Measurements from ENCODE around the gene HOXA9.

DNA sequence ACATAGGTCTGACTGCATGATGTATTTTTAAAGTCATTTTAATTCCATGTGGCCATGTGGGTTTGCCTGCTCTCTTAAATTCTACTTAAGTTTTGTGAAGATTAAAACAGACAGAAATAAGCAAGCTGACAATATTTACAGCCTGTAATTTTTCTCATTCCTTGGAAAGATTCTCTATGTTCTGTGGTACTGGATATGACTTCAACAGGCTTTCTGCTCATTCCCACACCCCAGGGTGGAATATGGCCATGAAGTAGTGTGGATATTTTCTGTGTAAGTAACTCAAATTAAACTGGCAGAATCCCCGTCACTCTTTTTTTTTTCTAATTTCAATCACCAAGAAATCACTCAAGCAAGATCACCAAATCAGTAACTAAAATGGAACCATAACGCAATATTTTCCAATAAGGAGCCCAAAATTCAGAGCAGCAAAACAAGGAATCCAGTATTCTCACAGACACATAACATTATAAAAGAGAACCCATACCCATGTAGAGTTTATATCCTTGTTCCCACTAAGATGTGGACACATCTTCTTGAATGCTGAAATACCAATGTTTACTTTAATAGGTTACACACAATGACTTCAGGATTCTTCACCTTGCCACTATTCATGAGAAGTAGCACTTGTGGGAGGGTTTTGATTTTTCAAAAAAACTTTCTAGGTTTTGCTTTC, 27.6 kb downstream of the HOXA9 start:
- TF ChIP-seq, protein P1, sequence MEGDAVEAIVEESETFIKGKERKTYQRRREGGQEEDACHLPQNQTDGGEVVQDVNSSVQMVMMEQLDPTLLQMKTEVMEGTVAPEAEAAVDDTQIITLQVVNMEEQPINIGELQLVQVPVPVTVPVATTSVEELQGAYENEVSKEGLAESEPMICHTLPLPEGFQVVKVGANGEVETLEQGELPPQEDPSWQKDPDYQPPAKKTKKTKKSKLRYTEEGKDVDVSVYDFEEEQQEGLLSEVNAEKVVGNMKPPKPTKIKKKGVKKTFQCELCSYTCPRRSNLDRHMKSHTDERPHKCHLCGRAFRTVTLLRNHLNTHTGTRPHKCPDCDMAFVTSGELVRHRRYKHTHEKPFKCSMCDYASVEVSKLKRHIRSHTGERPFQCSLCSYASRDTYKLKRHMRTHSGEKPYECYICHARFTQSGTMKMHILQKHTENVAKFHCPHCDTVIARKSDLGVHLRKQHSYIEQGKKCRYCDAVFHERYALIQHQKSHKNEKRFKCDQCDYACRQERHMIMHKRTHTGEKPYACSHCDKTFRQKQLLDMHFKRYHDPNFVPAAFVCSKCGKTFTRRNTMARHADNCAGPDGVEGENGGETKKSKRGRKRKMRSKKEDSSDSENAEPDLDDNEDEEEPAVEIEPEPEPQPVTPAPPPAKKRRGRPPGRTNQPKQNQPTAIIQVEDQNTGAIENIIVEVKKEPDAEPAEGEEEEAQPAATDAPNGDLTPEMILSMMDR (IDR thresholded peaks at IDR 0.05): no peak
- no peak for TF ChIP-seq POLR2A (IDR thresholded peaks at IDR 0.05)

Measured in sigmoid colon (tissue), 3 donors.